NCI-H1417 (cell line): Measurements from ENCODE around the gene CHI3L1.

Source experiments
- DNase-seq, 3 experiments: peaks; one replicate each; lab custom pipeline; 2025; lab: John Stamatoyannopoulos, UW

CHI3L1 gene

GRCh38 chr1:203168991-203169390, 17.5 kb downstream of the CHI3L1 start:
- DNase-seq = no peak

DNA sequence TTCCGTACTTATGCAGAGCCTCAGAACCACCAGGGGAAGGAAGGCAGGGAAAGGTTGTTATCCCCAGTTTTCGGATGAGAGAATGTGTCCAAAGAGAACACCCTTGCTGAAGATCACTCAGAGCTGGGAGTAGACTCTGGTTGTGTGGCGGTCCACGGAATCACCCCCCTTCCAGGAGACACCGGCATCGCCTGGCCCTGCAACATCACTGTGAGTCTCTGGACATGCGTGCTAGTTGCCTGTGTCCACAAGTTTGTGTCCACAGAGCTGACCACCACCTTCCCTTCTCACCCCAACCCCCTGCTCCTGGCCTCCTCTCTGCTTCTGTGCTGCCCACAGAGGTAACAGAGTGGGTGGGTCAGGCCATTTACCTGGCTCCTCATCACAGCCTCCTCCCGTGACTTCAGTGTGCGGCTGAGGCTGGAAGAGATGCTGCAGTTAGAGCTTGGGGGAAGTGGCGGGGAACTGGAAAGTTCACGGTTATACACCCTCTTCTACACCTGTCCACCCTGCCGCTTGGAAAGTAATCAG, 18.2 kb downstream of the CHI3L1 start:
- DNase-seq = no peak

GRCh38 chr1:203167913-203168200, 18.6 kb downstream of the CHI3L1 start:
- DNase-seq = no peak

- peak in 1 of 3 experiments; percentile 7 for DNase-seq
These were observed 19.2 kb downstream of the CHI3L1 start for GRCh38 chr1:203167026-203167912.

GRCh38 chr1:203166192-203166940, 20.1 kb downstream of the CHI3L1 start:
- no peak for DNase-seq

GRCh38 chr1:203165800-203166161, 20.7 kb downstream of the CHI3L1 start:
- no peak for DNase-seq

DNA sequence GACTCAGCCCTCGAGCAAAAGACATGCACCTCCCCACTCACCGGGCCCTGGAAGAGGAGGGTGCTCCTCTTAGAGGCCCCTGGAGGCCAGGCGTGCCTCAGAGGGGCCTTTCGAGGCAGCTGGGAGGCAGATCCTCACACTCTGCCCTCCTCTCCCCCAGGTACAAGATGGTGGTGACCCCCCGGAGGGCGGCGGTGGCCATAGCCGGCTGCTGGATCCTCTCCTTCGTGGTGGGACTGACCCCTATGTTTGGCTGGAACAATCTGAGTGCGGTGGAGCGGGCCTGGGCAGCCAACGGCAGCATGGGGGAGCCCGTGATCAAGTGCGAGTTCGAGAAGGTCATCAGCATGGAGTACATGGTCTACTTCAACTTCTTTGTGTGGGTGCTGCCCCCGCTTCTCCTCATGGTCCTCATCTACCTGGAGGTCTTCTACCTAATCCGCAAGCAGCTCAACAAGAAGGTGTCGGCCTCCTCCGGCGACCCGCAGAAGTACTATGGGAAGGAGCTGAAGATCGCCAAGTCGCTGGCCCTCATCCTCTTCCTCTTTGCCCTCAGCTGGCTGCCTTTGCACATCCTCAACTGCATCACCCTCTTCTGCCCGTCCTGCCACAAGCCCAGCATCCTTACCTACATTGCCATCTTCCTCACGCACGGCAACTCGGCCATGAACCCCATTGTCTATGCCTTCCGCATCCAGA, 21.3 kb downstream of the CHI3L1 start:
- no peak for DNase-seq

DNA sequence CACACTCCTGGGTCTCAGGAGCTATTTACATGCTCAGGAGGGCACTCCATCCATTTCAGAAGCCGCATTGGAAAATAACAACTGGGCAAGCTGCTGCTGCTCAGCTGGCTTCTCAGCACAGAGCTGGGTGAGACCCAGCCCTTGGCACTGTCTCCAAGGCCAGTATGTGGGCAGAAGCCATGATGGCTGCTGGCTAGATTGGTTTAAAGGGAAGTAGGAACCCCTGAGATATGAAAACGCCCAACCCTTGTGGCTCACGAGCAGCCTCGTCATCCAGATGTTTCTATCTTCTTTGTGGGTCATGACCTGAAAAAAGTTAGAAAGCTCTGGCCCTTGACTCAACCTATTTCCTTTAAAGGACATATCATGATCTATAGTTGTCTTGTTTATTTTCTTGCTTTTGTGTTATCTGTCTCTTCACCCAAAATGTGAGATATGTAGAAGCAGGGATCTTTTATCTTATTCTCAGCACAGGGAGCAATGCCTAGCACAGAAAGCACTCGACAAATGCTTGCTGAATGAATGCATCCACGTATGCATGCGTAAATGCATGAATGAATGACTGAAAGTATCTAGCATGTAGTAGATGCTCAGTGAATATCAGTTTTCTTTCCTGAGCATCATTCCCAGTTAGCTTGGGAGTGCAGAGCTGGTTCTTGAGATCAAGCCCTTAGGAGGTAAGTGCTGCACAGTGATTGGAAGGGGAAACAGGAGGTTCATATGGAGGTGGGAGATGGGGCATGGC, 22.4 kb downstream of the CHI3L1 start:
- no peak for DNase-seq

DNA sequence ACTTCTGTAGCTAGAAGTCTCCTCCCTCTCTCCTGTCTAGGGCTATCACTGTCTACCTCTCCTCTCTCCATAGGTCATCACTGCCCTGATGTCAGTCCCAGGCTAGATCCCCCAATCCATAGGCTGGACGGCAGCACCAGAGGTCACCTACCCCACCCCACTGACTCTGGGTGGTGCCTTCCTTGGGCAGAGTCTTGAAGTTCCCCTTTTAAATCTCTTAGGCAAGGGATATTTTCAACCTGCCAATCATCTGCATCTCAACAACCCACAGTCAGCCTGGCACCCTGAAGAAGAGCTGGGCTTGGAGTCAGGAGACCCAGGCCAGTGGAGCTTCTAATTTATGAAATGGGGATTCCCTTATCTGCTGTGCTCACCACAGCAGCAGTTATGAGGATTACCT, 24.1 kb downstream of the CHI3L1 start:
- DNase-seq = no peak

- no peak for DNase-seq
These were observed 24.8 kb downstream of the CHI3L1 start for GRCh38 chr1:203161703-203162102.

DNA sequence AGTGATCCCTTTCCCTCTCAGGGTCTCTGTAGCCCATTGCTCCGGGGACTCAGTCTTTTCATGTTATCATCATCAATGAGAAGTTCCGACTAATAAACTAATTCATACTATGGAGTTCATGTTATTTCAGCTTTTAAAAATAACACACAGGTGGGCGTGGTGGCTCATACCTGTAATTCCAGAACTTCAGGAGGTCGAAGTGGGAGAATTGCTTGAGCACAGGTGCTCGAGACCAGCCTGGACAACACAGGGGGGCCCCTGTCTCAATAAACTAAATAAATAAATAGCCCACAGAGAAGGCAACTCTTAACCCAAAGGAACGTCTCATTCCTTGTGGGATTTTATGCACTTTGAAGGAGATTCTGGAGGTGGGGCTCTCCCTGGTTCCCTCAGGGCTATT, 25.3 kb downstream of the CHI3L1 start:
- no peak for DNase-seq

DNA sequence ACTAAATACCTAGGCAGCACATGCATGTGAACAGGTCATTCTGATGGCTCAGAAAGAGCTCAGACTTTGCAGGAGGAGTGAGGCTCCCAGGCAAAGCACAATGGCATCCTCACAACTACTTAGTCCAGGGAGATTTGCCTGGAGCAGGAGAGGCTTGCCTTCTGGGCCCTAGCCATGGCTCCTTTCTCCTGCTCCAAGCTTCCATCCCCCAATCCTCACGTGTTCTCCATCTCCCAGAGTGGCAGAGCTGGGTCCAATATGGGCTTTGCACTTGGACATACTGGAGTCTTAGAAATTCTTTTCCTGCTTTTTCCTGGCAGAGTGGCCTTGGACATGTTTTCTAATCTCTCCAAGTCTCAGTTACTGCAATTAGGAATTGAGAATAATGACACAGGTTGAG, 26.7 kb downstream of the CHI3L1 start:
- DNase-seq = no peak

DNA sequence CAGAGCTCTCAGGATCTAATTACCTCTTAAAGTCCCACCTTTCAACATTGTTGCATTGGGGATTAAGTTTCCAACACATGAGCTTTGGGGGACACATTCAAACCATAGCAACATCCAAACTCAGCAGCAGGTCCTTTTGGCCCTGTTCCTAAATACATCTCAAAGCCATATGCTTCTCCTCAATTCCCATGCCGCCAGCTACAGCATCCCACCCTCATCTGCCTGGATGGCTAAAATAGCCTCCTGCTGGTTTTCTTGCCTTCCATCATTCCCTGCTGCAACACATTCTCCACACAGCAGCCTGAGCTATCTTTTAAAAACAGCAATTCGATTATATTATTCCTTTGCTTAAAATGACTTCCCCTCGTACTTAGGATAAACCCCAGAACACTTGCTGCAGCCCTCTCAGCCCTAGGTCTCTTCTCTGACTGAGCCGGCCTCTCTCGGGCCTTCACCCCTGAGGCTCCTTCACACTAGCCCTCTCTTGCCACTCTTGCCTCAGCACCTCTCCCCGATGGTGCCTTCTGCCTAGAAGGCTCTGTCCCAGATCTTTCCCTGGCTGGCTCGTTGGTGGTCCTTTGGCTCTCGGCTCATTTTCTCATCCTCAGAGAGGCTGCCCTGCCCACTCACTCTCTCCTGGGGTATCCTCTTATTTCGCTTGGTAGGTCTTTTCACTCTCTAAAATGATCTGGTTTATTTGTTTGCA, 27.4 kb downstream of the CHI3L1 start:
- peak in 2 of 3 experiments; percentile 27 to 90 for DNase-seq

DNA sequence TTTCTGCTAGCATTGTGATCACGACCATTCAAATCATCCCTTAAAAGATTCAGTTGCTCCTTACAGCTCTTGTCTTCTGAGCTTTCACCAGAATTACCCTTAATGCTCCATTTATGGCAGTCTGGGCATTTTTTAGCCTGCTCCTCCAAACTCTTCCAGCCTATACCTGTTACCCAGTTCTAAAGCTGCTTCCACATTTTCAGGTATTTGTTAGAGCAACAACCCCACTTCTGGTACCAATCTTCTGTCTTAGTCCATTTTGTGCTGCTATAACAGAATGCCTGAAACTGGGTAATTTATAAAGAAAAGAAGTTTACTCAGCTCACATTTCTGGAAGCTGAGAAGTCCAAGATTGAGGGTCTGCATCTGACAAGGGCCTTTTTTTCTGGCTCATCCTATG, 28.1 kb downstream of the CHI3L1 start:
- no peak for DNase-seq

GRCh38 chr1:203156280-203156679, 30.2 kb downstream of the CHI3L1 start:
- DNase-seq = peak in 1 of 3 experiments; percentile 12

DNA sequence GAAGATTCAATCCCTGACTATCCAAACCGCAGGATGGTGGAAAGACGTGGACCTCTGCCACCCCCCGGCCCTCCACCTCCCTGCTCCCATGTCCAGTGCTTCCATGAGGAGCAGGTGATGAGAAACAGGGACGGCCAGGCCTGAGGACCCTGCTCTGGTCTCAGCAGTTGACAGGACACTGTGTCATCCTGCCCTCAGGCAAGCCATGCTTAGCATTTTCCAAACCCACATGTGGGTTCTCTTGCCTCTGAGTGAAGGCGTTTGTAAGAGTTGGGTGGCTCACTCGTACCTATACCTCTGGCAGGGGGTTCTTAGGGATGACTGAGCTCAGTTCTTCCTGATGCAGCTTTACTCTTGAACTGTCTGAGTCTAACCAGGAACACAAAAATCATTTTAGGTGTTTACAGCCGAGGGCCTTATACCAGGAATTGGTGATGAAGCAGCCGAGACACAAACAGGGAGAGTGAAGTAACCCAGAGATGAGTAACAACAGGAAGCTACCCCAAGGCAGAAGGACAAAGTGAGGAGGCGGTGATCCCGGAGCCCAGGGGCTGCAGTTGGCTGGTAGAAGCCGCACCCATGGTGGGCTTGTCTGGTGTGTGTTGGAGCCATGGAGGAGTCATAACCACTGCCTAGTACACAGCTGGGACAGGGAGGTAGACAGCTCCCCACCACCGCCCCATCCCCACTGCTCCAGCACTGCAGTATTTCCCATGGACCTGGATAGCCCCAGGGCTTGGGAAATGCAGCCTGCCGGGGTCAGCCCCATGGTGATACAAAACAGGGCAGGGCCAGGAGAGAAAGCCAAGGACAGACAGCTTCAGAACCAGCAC, 32.3 kb downstream of the CHI3L1 start:
- no peak for DNase-seq

- peak; percentile 24 to 67 (median 56) for DNase-seq
These were observed 33.2 kb downstream of the CHI3L1 start for GRCh38 chr1:203153051-203153988.

DNA sequence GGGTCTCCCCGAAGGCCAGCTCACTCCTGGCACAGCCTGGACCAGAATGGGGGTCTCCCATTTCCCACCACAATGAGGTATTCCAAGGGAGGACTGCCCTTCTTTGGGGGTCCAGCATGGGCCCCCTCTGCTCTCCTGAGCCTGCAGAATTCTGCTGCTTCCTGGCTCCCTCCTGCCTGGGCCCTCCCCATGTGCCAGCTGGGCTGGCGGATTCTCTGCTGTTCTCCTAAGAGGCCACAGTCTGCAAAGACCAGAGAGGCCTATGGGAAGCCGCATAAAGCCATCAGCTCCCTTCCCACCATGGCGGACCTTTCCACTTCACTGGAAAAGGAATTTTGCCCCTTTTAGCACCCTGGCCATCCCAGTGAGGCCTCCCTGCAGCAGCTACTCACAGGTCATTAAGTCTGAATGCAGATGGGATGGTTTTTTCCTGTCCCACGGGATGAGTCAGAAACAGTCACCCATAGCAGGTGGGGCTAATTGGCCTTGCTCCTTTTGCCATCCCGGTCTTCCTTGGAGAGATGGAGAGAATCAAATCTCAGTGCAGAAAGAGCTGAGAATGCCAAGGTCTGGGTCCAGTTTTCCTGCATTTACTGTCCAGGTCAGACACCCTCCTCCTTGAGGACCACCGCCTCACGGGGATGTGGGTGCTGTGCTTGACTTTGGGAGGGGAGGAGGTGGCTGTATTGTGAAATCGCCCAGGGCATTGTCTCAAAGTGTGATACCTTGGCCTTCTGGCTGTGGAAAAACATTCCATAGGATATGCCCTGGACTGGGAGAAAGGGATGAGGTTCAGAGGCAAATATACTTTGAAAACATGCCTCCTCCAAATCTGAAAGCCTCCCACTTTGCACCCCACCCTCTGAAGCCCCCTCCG, 34.1 kb downstream of the CHI3L1 start:
- DNase-seq = peak in 2 of 3 experiments; percentile 49 to 58
